Naive thymus-derived CD4-positive, alpha-beta T cell (primary cell): Measurements from ENCODE around the gene ASXL1. TPM values are rescaled to one million over a fixed set of nuclear protein-coding genes. Genes with fewer than 3 reads are reported as not detected.

ENCODE experiments used
- ATAC-seq: fragments of 150-1000 bp; cut with Tn5 transposase; 2 replicates; pipeline ENCODE4 v1.10.0; 2021; ENCODE audit warnings: mild to moderate bottlenecking, moderate library complexity
- CTCF ChIA-PET: fragments of 350-600 bp; sonication (Branson Sonifier 250); formaldehyde crosslinking; loops from one replicate; lab custom pipeline; 2021; ENCODE audit warnings: antibody characterized with exemption; lab: Charles Lee
- POLR2A ChIA-PET: fragments of 350-600 bp; sonication (Branson Sonifier 250); formaldehyde crosslinking; loops from one replicate; lab custom pipeline; 2021; ENCODE audit warnings: antibody characterized with exemption, inconsistent platforms; lab: Charles Lee
- DNase-seq, 9 donors: peaks; one replicate each; pipeline versions ENCODE4 v3.0.0 to v3.0.0-alpha.2; 2020 to 2022; ENCODE audit warnings: mixed read lengths in 1 of 9
- H3K27ac ChIP-seq: one replicate; pipeline ENCODE4 v1.7.0; 2013; ENCODE audit warnings: mild to moderate bottlenecking, low read depth, low read length, moderate library complexity
- H3K27me3 ChIP-seq, 2 donors: one replicate each; pipeline ENCODE4 v1.7.0; 2013; ENCODE audit warnings: low read length in 2 of 2, mild to moderate bottlenecking in 2 of 2, moderate library complexity in 2 of 2; ENCODE audit not compliant: control insufficient read depth in 2 of 2, insufficient read depth in 2 of 2
- H3K36me3 ChIP-seq, 3 experiments: 1 replicate in 2 of 3; 2 replicates in 1 of 3; pipeline ENCODE4 v1.7.0; 2013; ENCODE audit warnings: low read length in 3 of 3, mild to moderate bottlenecking in 3 of 3, moderate library complexity in 1 of 3; ENCODE audit not compliant: insufficient read depth in 3 of 3, control insufficient read depth in 2 of 3
- H3K4me1 ChIP-seq, 2 donors: one replicate each; pipeline ENCODE4 v1.7.0; 2013; ENCODE audit warnings: low read length in 2 of 2, mild to moderate bottlenecking in 2 of 2, moderate library complexity in 1 of 2; ENCODE audit not compliant: control insufficient read depth in 2 of 2, insufficient read depth in 2 of 2
- H3K4me3 ChIP-seq: 2 replicates; pipeline ENCODE4 v1.7.0; 2013; ENCODE audit warnings: mild to moderate bottlenecking, low read length
- H3K9me3 ChIP-seq, 3 experiments: 1 replicate in 2 of 3; 2 replicates in 1 of 3; pipeline ENCODE4 v1.7.0; 2013; ENCODE audit warnings: low read length in 3 of 3; ENCODE audit not compliant: control insufficient read depth in 2 of 3
- H3K27ac Mint-ChIP-seq, 9 donors: one replicate each; pipeline ENCODE4 v1.8.0; 2020 to 2022; ENCODE audit warnings: mixed read lengths in 9 of 9, mild to moderate bottlenecking in 8 of 9, moderate library complexity in 5 of 9, inconsistent platforms in 2 of 9
- H3K27me3 Mint-ChIP-seq, 5 donors: one replicate each; pipeline ENCODE4 v1.8.0; 2021 to 2022; ENCODE audit warnings: mixed read lengths in 5 of 5, mild to moderate bottlenecking in 1 of 5
- H3K36me3 Mint-ChIP-seq, 5 donors: one replicate each; pipeline ENCODE4 v1.8.0; 2020 to 2022; ENCODE audit warnings: mixed read lengths in 5 of 5, mild to moderate bottlenecking in 3 of 5, inconsistent platforms in 1 of 5
- H3K4me1 Mint-ChIP-seq, 7 donors: one replicate each; pipeline ENCODE4 v1.8.0; 2020 to 2022; ENCODE audit warnings: mixed read lengths in 7 of 7, mild to moderate bottlenecking in 3 of 7, inconsistent platforms in 1 of 7
- H3K4me3 Mint-ChIP-seq, 10 donors: one replicate each; pipeline ENCODE4 v1.8.0; 2020 to 2022; ENCODE audit warnings: mild to moderate bottlenecking in 10 of 10, mixed read lengths in 10 of 10, moderate library complexity in 6 of 10, inconsistent platforms in 2 of 10
- H3K9me3 Mint-ChIP-seq, 11 donors: one replicate each; pipeline ENCODE4 v1.8.0; 2020 to 2022; ENCODE audit warnings: mixed read lengths in 11 of 11, mild to moderate bottlenecking in 4 of 11, inconsistent platforms in 1 of 11, moderate library complexity in 1 of 11
- intact Hi-C, 2 donors: fragments of 100-400 bp; cut with micrococcal nuclease; formaldehyde crosslinking; loops; one replicate each; pipeline ENCODE4 v1.15.1; 2023
- polyA plus RNA-seq, 2 donors: library from polyadenylated mRNA; unstranded; fragments of 300-500 nt; fragmentation: Illumina TruSeq; gene quantifications; one replicate each; pipeline ENCODE4 v1.2.3, GENCODE V29; 2021
- total RNA-seq, 6 experiments: library from RNA in 5 of 6; stranded (reverse) in 5 of 6; gene quantifications; 1 replicate in 5 of 6; 2 replicates in 1 of 6; pipeline ENCODE4 v1.2.3 and lab custom pipeline; 2021 to 2026

Gene ASXL1
- total and polyA plus RNA-seq, 7 experiments from 2014 or later: 14.7 to 200 (median 147) TPM

GRCh38 chr20:32415494-32415893, 57.4 kb downstream of the ASXL1 start:
- no peak for ATAC-seq
- intact Hi-C loops: no loop called here

GRCh38 chr20:32416206-32416605, 58.1 kb downstream of the ASXL1 start:
- no peaks in the 10 kb centered on the region for H3K9me3 ChIP-seq
- no peak overlapping the region for H3K4me3 ChIP-seq
- peaks cover 37 to 87% (median 72%) of the 10 kb centered on the region in 7 donors for H3K4me1 Mint-ChIP-seq
- DNase-seq (no peak), ATAC-seq (no peak)
- H3K27ac Mint-ChIP-seq: peak overlapping the region in 1 of 9 donors; percentile 41
- H3K27ac ChIP-seq: no peak overlapping the region
- POLR2A ChIA-PET: interaction anchor here (1.0 to 1.4 kb wide), 2 partner anchors 8 to 98 kb away, joined by 3 to 5 read pairs; no protein-coding TSS in a partner anchor
- H3K9me3 Mint-ChIP-seq: peaks cover 0 to 2% (median 0%) of the 10 kb centered on the region in 11 donors
- CTCF ChIA-PET: no interaction called here
- H3K4me3 Mint-ChIP-seq: peak overlapping the region in 1 of 10 donors; percentile 45
- H3K36me3 ChIP-seq: peaks cover 0 to 2% (median 0%) of the 10 kb centered on the region in 3 experiments
- H3K36me3 Mint-ChIP-seq: peaks cover 0 to 22% (median 17%) of the 10 kb centered on the region in 5 donors
- H3K27me3 ChIP-seq: no peaks in the 10 kb centered on the region
- H3K4me1 ChIP-seq: peaks cover 9 to 26% of the 10 kb centered on the region in 2 donors
- no peaks in the 10 kb centered on the region for H3K27me3 Mint-ChIP-seq
- intact Hi-C loops: no loop called here

More at GRCh38 chr20:32415494-32415893, 57.4 kb downstream of the ASXL1 start:
- peak overlapping the region in 5 of 9 donors; percentile 0 to 77 (median 16) for H3K27ac Mint-ChIP-seq
- ChIA-PET CTCF (no interaction called here), POLR2A (no interaction called here)
- Histone ChIP-seq H3K9me3 (no peaks in the 10 kb centered on the region), H3K27me3 (no peaks in the 10 kb centered on the region), H3K36me3 (peaks cover 0 to 2% (median 0%) of the 10 kb centered on the region in 3 experiments), H3K4me3 (no peak overlapping the region), H3K27ac (no peak overlapping the region), H3K4me1 (peaks cover 9 to 26% of the 10 kb centered on the region in 2 donors)
- no peak for DNase-seq
- H3K4me1 Mint-ChIP-seq: peaks cover 37 to 85% (median 74%) of the 10 kb centered on the region in 7 donors
- H3K27me3 Mint-ChIP-seq: no peaks in the 10 kb centered on the region
- H3K4me3 Mint-ChIP-seq: peak overlapping the region in 8 of 10 donors; percentile 0 to 58 (median 29)
- peaks cover 0 to 2% (median 0%) of the 10 kb centered on the region in 11 donors for H3K9me3 Mint-ChIP-seq
- peaks cover 0 to 21% (median 17%) of the 10 kb centered on the region in 5 donors for H3K36me3 Mint-ChIP-seq

- H3K36me3 Mint-ChIP-seq: peaks cover 0 to 19% (median 16%) of the 10 kb centered on the region in 5 donors
- DNase-seq: no peak
- H3K4me1 ChIP-seq: peaks cover 4 to 13% of the 10 kb centered on the region in 2 donors
- ChIA-PET POLR2A (interaction anchor here (0.7 kb wide), 1 partner anchor 8 kb away, joined by 3 read pairs; no protein-coding TSS in a partner anchor), CTCF (no interaction called here)
- no peaks in the 10 kb centered on the region for H3K9me3 ChIP-seq
- no peak for ATAC-seq
- H3K4me3 ChIP-seq: no peak overlapping the region
- peak overlapping the region in 1 of 10 donors; percentile 19 for H3K4me3 Mint-ChIP-seq
- H3K27me3 Mint-ChIP-seq: no peaks in the 10 kb centered on the region
- H3K27me3 ChIP-seq: no peaks in the 10 kb centered on the region
- intact Hi-C loops: no loop called here
- H3K4me1 Mint-ChIP-seq: peaks cover 27 to 73% (median 60%) of the 10 kb centered on the region in 7 donors
- H3K9me3 Mint-ChIP-seq: no peaks in the 10 kb centered on the region
- H3K27ac Mint-ChIP-seq: no peak overlapping the region
- no peak overlapping the region for H3K27ac ChIP-seq
- H3K36me3 ChIP-seq: peaks cover 0 to 2% (median 0%) of the 10 kb centered on the region in 3 experiments
These were observed 60.2 kb downstream of the ASXL1 start for GRCh38 chr20:32418376-32418775.

- H3K36me3 ChIP-seq: peaks cover 0 to 4% (median 0%) of the 10 kb centered on the region in 3 experiments
- POLR2A ChIA-PET: no interaction called here
- H3K9me3 ChIP-seq: no peaks in the 10 kb centered on the region
- Mint-ChIP-seq H3K4me3 (no peak overlapping the region), H3K4me1 (peaks cover 9 to 56% (median 49%) of the 10 kb centered on the region in 7 donors), H3K36me3 (peaks cover 0 to 22% (median 8%) of the 10 kb centered on the region in 5 donors), H3K9me3 (no peaks in the 10 kb centered on the region), H3K27ac (peak overlapping the region in 1 of 9 donors; percentile 71), H3K27me3 (no peaks in the 10 kb centered on the region)
- intact Hi-C loops: loop anchor here in 1 of 2 donors (5.0 kb wide), 1 partner anchor 34 kb away; no protein-coding TSS in a partner anchor
- H3K27ac ChIP-seq: no peak overlapping the region
- no peak for DNase-seq
- H3K27me3 ChIP-seq: no peaks in the 10 kb centered on the region
- no peak for ATAC-seq
- CTCF ChIA-PET: no interaction called here
- no peaks in the 10 kb centered on the region for H3K4me1 ChIP-seq
- H3K4me3 ChIP-seq: no peak overlapping the region
These were observed 63.2 kb downstream of the ASXL1 start for GRCh38 chr20:32421290-32421689.

- Histone ChIP-seq H3K27me3 (no peaks in the 10 kb centered on the region), H3K36me3 (peaks cover 14 to 65% (median 31%) of the 10 kb centered on the region in 3 experiments), H3K9me3 (no peaks in the 10 kb centered on the region), H3K4me3 (no peak overlapping the region), H3K27ac (no peak overlapping the region), H3K4me1 (no peaks in the 10 kb centered on the region)
- intact Hi-C loops: no loop called here
- POLR2A ChIA-PET: interaction anchor here (0.7 kb wide), 1 partner anchor 57 kb away, joined by 4 read pairs; no protein-coding TSS in a partner anchor
- CTCF ChIA-PET: no interaction called here
- peaks cover 0 to 30% (median 19%) of the 10 kb centered on the region in 7 donors for H3K4me1 Mint-ChIP-seq
- peak overlapping the region; percentile 11 to 69 (median 52) for H3K27ac Mint-ChIP-seq
- peaks cover 28 to 52% (median 30%) of the 10 kb centered on the region in 5 donors for H3K36me3 Mint-ChIP-seq
- H3K9me3 Mint-ChIP-seq: no peaks in the 10 kb centered on the region
- ATAC-seq (no peak), DNase-seq (no peak)
- H3K27me3 Mint-ChIP-seq: no peaks in the 10 kb centered on the region
- peak overlapping the region in 1 of 10 donors; percentile 65 for H3K4me3 Mint-ChIP-seq
These were observed 69.9 kb downstream of the ASXL1 start for GRCh38 chr20:32427996-32428395.

- H3K4me3 ChIP-seq: no peak overlapping the region
- Mint-ChIP-seq H3K36me3 (peaks cover 33 to 66% (median 39%) of the 10 kb centered on the region in 5 donors), H3K4me1 (peaks cover 0 to 30% (median 19%) of the 10 kb centered on the region in 7 donors), H3K27ac (peak overlapping the region in 4 of 9 donors; percentile 8 to 75 (median 48)), H3K4me3 (no peak overlapping the region), H3K9me3 (no peaks in the 10 kb centered on the region), H3K27me3 (no peaks in the 10 kb centered on the region)
- no peaks in the 10 kb centered on the region for H3K9me3 ChIP-seq
- no peaks in the 10 kb centered on the region for H3K27me3 ChIP-seq
- ChIA-PET CTCF (no interaction called here), POLR2A (no interaction called here)
- DNase-seq (no peak), ATAC-seq (no peak)
- H3K36me3 ChIP-seq: peaks cover 20 to 78% (median 31%) of the 10 kb centered on the region in 3 experiments
- intact Hi-C loops: no loop called here
- H3K4me1 ChIP-seq: no peaks in the 10 kb centered on the region
- no peak overlapping the region for H3K27ac ChIP-seq
These were observed 71.2 kb downstream of the ASXL1 start for GRCh38 chr20:32429343-32429742.
